Small intestine (tissue), 16 donors: ENCODE results near the gene DEGS2. TPM values are rescaled to one million over a fixed set of nuclear protein-coding genes. Genes with fewer than 3 reads are reported as not detected.
"Not testable (repeated sequence)": the region's sequence is repeated elsewhere in the genome, so short reads cannot be mapped to it uniquely, and the experiment has no call there.

ENCODE experiments used
- DNase-seq, 2 donors: peaks; one replicate each; pipeline versions ENCODE4 v3.0.0 to v3.0.0-alpha.2; 2013
- FAIRE-seq: peaks from 2 replicates; lab custom pipeline; 2012; peaks lifted over from hg19 to GRCh38; lab: Jason Lieb, UNC
- H3K27ac ChIP-seq, 3 donors: one replicate each; pipeline ENCODE4 v1.5.1; 2013; ENCODE audit warnings: low read length in 2 of 3, mild to moderate bottlenecking in 2 of 3, control low read depth in 1 of 3, inconsistent platforms in 1 of 3, low read depth in 1 of 3, moderate library complexity in 1 of 3
- H3K27me3 ChIP-seq, 3 donors: one replicate each; pipeline ENCODE4 v1.6.1; 2013; ENCODE audit warnings: low read length in 3 of 3, inconsistent platforms in 1 of 3; ENCODE audit not compliant: control insufficient read depth in 3 of 3, insufficient read depth in 3 of 3
- H3K36me3 ChIP-seq, 3 donors: one replicate each; pipeline ENCODE4 v1.6.1; 2013; ENCODE audit warnings: low read length in 3 of 3, inconsistent platforms in 1 of 3, low read depth in 1 of 3, mild to moderate bottlenecking in 1 of 3, moderate library complexity in 1 of 3; ENCODE audit not compliant: control insufficient read depth in 3 of 3, insufficient read depth in 2 of 3
- H3K4me1 ChIP-seq, 3 donors: one replicate each; pipeline ENCODE4 v1.6.1; 2013; ENCODE audit warnings: low read length in 2 of 3, inconsistent platforms in 1 of 3, low read depth in 1 of 3, mild to moderate bottlenecking in 1 of 3, moderate library complexity in 1 of 3; ENCODE audit not compliant: control insufficient read depth in 3 of 3, insufficient read depth in 2 of 3
- H3K4me3 ChIP-seq, 3 donors: one replicate each; pipeline ENCODE4 v1.5.1; 2013; ENCODE audit warnings: low read length in 3 of 3, control low read depth in 1 of 3, inconsistent platforms in 1 of 3, low read depth in 1 of 3, mild to moderate bottlenecking in 1 of 3, moderate library complexity in 1 of 3
- H3K9me3 ChIP-seq, 2 donors: one replicate each; pipeline ENCODE4 v1.6.1; 2013; ENCODE audit warnings: low read depth in 1 of 2, low read length in 1 of 2; ENCODE audit not compliant: control insufficient read depth in 2 of 2, insufficient read depth in 1 of 2
- WGBS, 3 donors: extraction: QIAGEN DNeasy Blood & Tissue Kit; methylation state at CpG; one replicate each; pipeline ENCODE4 v1.1.7; 2013; 5-methylcytosine and 5-hydroxymethylcytosine counted together
- long read RNA-seq, 10 donors: transcript quantifications; one replicate each; lab custom pipeline, GENCODE V29; 2026
- polyA plus RNA-seq, 4 donors: library from polyadenylated mRNA; stranded (reverse) in 3 of 4; unstranded in 1 of 4; fragments of 200-250 nt in 3 of 4; fragments of 120-200 nt in 1 of 4; gene quantifications; one replicate each; pipeline versions ENCODE4 v1.2.1 to v1.2.3, GENCODE V29; 2013
- donor health status: healthy with polysubstance abuse.
- donor health status: control.
- donor health status: control.
- donor health status: Bipolar disorder and iron deficiency.
- donor health status: healthy.

Gene DEGS2
- polyA plus RNA-seq = 10 to 100 TPM; 16.1 to 47.0 (median 24.0) TPM
- long read RNA-seq, donor 1 = 0 reads
- long read RNA-seq, donor 2, full-length matches to known transcripts = 4 of 4 reads
- long read RNA-seq, donor 2, partial matches to known transcripts = 0 of 4 reads
- long read RNA-seq, donor 2, other reads (novel, unspliced or antisense) = 0 of 4 reads
- long read RNA-seq, donor 3, full-length matches to known transcripts = 5 of 5 reads
- long read RNA-seq, donor 3, partial matches to known transcripts = 0 of 5 reads
- long read RNA-seq, donor 3, other reads (novel, unspliced or antisense) = 0 of 5 reads
- long read RNA-seq, donor 4 = 0 reads
- long read RNA-seq, donor 5, full-length matches to known transcripts = 3 of 3 reads
- long read RNA-seq, donor 5, partial matches to known transcripts = 0 of 3 reads
- long read RNA-seq, donor 5, other reads (novel, unspliced or antisense) = 0 of 3 reads
- long read RNA-seq, donor 6, full-length matches to known transcripts = 12 of 12 reads
- long read RNA-seq, donor 6, partial matches to known transcripts = 0 of 12 reads
- long read RNA-seq, donor 6, other reads (novel, unspliced or antisense) = 0 of 12 reads
- long read RNA-seq, donor 7 = 0 reads
- long read RNA-seq, donor 8 = 0 reads
- long read RNA-seq, donor 9, full-length matches to known transcripts = 4 of 4 reads
- long read RNA-seq, donor 9, partial matches to known transcripts = 0 of 4 reads
- long read RNA-seq, donor 9, other reads (novel, unspliced or antisense) = 0 of 4 reads
- long read RNA-seq, donor 10, full-length matches to known transcripts = 11 of 11 reads
- long read RNA-seq, donor 10, partial matches to known transcripts = 0 of 11 reads
- long read RNA-seq, donor 10, other reads (novel, unspliced or antisense) = 0 of 11 reads

DNA sequence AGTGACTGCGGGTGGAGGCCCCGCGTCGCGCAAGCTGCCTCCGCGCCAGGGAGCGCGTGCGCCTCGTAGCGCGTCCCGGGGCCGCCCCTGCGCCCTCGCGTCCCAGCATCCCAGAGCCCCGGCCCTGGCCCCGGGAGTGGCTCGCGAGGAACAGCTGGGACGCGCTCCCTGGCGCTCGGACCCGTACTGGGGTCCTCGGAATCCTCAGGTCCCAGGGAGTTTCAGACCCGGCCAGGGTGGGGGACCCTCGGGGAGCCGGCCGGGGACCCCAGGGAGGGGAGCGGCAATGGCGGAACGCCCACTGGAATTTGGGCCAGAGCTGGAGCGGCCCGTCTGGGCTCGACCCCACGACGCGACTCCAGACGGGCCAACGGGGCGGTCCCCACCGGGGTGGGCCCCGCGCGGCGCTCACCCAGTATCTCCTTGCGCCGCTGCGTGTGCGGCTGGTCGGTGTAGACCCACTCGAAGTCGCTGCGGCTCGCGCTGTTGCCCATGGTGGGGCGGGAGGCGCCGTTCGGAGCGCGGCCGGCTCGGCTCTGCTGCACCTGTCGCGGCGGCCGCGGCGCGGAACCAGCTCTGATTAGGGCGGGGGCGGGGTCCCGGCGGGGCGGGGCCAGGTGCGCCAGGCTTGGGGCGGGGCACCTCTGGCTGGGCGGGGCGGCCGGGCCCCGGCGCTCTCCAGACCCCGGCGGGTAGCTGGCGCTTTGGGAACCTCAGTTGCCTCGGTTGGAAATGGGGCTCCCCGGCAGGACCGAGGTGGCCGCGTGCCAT is at the start of gene DEGS2:
DEGS2 (minus strand) TSS at position 552 of the 771 bp plus-strand sequence; CDS start at position 494, 58 bp downstream.
- peaks cover 0 to 15% (median 4%) of the 10 kb centered on the region in 3 donors for H3K27me3 ChIP-seq
- no peak for FAIRE-seq
- peak within 1 kb of the TSS; percentile 21 to 71 (median 61) for H3K4me3 ChIP-seq
- H3K4me1 ChIP-seq = peaks cover 0 to 25% (median 4%) of the 10 kb centered on the region in 3 donors
- WGBS, 3 donors = 0 to 1% (median 0%) methylated on average over 48 to 94 of the region's 94 CpGs
- peak; percentile 81 to 88 for DNase-seq
- H3K36me3 ChIP-seq = peaks cover 0 to 10% (median 0%) of the 10 kb centered on the region in 3 donors
- H3K27ac ChIP-seq = peak within 1 kb of the TSS; percentile 73 to 90 (median 81)
- peaks cover 3 to 10% of the 10 kb centered on the region in 2 donors for H3K9me3 ChIP-seq

GRCh38 chr14:100208136-100208535 is 48.7 kb upstream of the DEGS2 start:
- not testable (repeated sequence) for H3K4me1 ChIP-seq, H3K4me3 ChIP-seq, DNase-seq, H3K36me3 ChIP-seq, H3K9me3 ChIP-seq, FAIRE-seq, H3K27me3 ChIP-seq, H3K27ac ChIP-seq
- 97 to 98% (median 97%) methylated on average over 22 to 33 of the region's 33 CpGs for WGBS, 3 donors

DNA sequence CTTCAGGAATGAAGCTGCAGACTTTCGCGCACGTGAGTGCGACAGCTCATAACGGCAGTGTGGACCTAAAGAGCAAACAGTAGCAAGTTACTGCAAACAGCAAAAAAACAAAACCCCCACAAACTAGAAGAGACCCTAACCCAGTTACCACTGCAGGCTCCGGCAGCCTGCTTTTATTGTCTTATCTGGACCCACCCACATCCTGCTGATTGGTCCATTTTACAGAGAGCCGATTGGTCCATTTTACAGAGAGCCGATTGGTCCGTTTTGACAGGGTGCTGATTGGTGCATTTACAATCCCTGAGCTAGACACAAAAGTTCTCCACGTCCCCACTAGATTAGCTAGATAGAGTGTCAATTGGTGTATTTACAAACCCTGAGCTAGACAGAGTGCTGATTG is 48.1 kb upstream of the DEGS2 start:
- H3K4me3 ChIP-seq, H3K27ac ChIP-seq, H3K36me3 ChIP-seq, H3K4me1 ChIP-seq, FAIRE-seq, H3K9me3 ChIP-seq, DNase-seq, H3K27me3 ChIP-seq: not testable (repeated sequence)
- WGBS, 3 donors = 87 to 93% (median 90%) methylated on average over 10 of the region's 10 CpGs

DNA sequence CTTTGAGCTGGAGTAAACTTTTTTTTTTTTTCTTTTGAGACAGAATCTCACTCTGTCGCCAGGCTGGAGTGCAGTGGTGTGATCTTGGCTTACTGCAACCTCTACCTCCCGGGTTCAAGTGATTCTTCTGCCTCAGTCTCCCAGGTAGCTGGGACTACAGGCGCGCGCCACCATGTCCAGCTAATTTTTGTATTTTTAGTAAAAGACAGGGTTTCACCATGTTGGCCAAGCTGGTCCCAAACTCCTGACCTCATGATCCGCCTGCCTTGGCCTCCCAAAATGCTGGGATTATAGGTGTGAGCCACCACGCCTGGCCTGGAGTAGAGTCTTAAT is 45.4 kb upstream of the DEGS2 start:
- 79 to 84% (median 83%) methylated on average over 7 of the region's 7 CpGs for WGBS, 3 donors
- not testable (repeated sequence) for DNase-seq, H3K4me3 ChIP-seq, H3K36me3 ChIP-seq, H3K9me3 ChIP-seq, H3K27me3 ChIP-seq, H3K4me1 ChIP-seq, FAIRE-seq
- H3K27ac ChIP-seq = peak overlapping the region in 1 of 3 donors; percentile 67

DNA sequence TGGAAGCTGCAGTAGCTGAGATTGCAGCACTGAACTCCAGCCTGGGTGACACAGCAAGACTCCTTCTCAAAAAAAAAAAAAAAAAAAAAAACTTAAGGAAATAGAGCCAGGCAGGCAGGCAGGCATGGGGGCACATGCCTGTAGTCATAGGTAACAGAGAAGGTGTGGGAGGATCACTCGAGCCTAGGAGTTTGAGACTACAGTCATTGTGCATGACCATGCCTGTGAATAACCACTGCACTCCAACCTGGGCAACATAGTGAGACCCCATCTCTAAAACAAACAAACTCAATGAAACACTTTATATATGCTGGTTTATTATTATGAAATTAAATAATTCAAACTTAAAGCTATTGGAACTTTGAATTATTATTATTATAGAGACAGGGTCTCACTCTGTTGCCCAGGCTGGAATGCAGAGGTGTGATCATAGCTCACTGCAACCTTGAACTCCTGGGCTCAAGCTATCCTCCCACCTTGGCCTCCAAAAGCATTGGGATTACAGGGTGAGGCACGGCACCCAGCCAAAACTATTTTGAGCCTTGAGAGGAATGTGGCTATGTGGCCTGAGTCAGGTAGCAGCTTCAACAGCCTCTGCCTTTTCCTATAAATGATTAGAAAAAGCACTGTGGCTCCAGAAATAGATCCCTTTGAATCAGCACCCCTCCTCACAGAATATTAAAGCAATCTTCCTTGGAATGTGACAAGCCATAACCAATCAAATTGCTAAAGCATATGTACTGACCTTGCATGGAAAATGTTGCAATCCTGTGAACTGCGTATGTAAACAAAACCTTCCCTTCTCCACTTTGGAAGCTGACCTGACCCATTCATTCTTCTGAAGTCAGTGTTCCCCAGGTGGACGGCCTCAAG is 44.8 kb upstream of the DEGS2 start:
- peak overlapping the region in 1 of 3 donors; percentile 67 for H3K27ac ChIP-seq
- 29 to 56% (median 51%) methylated on average over 4 of the region's 4 CpGs for WGBS, 3 donors
- no peaks in the 10 kb centered on the region for H3K9me3 ChIP-seq
- no peak overlapping the region for H3K4me3 ChIP-seq
- DNase-seq (peak; percentile 62 to 81), FAIRE-seq (no peak)
- no peaks in the 10 kb centered on the region for H3K27me3 ChIP-seq
- peaks cover 0 to 5% (median 0%) of the 10 kb centered on the region in 3 donors for H3K4me1 ChIP-seq
- peaks cover 0 to 4% (median 0%) of the 10 kb centered on the region in 3 donors for H3K36me3 ChIP-seq

DNA sequence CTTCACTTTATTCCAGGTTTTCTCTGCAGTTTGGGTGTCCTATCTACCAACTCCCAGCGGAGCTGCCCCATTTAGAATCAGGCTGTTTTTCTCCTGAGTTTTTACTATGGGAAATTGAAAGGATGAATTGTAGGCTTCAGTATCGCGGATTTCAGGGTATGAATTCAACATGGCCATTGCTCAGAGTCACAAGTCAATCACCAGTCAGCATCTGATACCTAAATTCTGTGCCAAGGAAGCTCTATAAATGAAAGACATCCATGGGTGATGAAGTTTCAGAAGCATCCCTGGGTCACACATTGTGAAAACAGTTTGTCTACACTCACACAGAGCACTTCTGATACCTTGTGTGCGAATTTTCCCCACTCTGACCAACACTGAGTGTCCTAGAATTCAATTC is 43.7 kb upstream of the DEGS2 start:
- Histone ChIP-seq H3K4me3 (no peak overlapping the region), H3K36me3 (peaks cover 0 to 4% (median 0%) of the 10 kb centered on the region in 3 donors), H3K4me1 (peaks cover 0 to 5% (median 0%) of the 10 kb centered on the region in 3 donors), H3K9me3 (no peaks in the 10 kb centered on the region), H3K27ac (no peak overlapping the region), H3K27me3 (no peaks in the 10 kb centered on the region)
- no peak for DNase-seq
- 90 to 93% (median 90%) methylated on average over 4 of the region's 4 CpGs for WGBS, 3 donors
- FAIRE-seq = no peak

- FAIRE-seq = no peak
- Histone ChIP-seq H3K36me3 (peaks cover 0 to 4% (median 0%) of the 10 kb centered on the region in 3 donors), H3K27ac (no peak overlapping the region), H3K9me3 (no peaks in the 10 kb centered on the region), H3K4me3 (no peak overlapping the region), H3K4me1 (peaks cover 0 to 5% (median 0%) of the 10 kb centered on the region in 3 donors), H3K27me3 (no peaks in the 10 kb centered on the region)
- 59 to 73% (median 60%) methylated on average over 4 of the region's 4 CpGs for WGBS, 3 donors
- DNase-seq = no peak
Measured at GRCh38 chr14:100202712-100203111, 43.3 kb upstream of the DEGS2 start.
